LoVo (cell line): Measurements from ENCODE around the gene CSDE1.
A peak's percentile ranks its signal among the peaks of the same experiment; 100 is the strongest.

ENCODE experiments used
- DNase-seq: peaks from one replicate; pipeline ENCODE4 v3.0.0-alpha.2; 2016; ENCODE audit warnings: low spot score

CSDE1 gene

DNA sequence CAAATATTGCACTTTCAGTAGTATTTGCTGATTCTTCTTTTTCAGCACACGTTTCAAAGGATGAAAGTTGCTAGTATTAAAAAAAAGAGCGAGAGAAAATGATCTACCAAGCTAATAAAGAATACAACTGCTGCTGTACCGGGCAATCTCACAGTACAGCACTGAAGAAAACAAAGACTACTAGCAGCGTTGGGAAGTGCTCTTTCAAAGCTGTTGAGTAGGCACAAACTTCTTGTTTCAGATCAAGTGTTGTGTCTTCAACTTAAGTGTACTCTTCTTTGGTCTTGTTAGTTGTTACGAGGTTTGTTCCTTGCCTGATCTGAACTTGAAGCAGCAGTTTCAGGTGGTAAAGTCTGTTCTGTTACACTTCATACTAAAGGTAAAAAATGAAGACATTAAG is 7.9 kb downstream of the CSDE1 start:
- DNase-seq, result no peak

DNA sequence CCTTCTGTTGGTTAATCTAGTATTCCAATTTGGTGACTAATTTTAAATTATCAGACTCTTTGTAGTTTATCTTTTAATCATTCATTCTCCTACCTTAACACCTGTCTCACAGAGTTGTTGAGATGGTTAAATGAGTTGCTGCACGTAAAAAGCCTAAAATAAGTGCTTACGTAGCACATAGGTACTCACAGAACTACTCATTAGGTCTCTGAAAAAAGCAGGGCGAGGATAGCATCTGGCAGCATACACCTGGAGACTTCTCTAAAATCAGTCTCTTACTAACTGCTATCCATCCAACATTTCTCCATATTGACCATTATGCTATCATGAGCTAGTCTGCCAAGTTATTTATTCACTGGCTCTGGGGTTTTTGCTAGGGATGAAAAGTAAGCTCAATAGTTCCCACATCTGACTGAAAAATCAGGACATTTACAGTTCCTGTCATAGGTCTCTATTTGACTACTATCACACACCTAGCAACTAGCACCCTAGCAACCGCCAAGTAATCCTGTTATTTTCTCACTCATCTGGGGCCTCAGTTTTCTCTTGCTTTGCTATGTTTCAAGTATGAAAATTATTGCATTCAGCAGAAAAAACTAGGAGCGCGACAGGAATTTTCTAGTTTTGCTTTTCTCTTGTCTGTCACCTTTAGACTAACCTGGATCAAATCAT is 11.2 kb downstream of the CSDE1 start:
- DNase-seq, result no peak

DNA sequence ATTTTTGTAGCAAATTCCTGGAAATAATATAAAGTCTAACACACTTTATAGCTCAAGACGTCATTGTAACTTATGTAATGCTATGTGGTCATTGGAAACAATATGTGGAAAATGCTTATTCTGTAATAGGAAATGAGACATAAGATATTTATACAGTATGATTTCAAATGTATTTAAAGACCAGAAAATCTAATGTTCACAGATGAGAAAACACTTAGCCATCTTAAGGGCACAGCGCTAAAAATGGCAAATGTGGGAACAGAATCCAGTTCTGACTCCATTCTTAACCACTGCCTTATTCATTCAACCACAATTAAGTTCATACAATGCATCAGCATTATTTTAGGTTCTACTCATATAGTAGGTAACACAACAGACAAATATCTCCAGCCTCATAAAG is 12.5 kb downstream of the CSDE1 start:
- no peak for DNase-seq

DNA sequence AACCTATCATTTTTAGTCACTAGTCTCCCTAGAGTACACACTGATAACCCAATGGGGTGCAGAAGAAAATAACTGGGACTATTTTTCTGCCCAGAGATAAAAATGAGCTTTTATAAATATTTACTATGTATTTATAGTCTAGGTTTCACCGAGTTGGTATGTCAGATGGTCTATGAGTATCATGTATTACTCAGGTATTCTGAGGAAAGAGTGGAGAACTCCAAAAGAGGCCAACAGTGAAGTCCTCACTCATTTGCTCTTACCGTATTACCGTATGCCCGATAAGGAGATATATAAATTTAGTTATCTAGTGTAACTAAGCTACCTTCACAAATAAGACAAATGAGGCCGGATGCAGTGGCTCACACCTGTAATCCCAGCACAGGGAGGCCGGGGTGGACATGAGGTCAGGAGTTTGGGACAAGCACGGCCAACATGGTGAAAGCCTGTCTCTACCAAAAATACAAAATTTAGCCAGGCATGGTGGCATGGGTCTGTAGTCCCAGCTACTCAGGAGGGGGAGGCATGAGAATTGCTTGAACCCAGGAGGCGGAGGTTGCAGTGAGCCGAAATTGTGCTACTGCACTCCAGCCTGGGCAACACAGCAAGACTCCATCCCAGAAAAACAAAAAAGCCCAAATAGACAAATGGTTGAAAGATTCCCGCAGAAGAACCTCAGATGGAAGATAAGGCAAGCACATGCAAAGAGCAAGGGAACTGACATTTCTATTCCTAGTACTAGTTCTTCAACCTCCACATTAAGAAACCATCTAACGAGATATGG is 15.6 kb downstream of the CSDE1 start:
- DNase-seq, result no peak

DNA sequence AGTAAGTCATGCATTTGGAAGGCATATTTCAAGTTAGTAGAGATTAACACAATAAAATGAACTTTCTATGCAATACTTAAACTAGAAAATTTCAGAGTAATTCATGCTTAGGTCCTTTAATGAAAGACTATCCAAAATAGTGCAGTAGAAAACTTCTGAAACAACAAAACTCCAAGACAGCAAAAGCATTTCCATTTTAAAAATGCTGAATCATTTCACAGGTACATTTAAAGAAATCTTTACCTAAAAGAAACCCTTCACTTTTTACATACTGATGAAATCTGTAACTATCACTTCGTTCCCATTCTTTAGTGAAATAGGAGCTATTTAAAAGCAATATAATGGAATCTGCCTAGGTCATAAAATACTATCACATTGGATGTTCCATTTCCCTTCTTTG is 17.5 kb downstream of the CSDE1 start:
- DNase-seq, result no peak

DNA sequence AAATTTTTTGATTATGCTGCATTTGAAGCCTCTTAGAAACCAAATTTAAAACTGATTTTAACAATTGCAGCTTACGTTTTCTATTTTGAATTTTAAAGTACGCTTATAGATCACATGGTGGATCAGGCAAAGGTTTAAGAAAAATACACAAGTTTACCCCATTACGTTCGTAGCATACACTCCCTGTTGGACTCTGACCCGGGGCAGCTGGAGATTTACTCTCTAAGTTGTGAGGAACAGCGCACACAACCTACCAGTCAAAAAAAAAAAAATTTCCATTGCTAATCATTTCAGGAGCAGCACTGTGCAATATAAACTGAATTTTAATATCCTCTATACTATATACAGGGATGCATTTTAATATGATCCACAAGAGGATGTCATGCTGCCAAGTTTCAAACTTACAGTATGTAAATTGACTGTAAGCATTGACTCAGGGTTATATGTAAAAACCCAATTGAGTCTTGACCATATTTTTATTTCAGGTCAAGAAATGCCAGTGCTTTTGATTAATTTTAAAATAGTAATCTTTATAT is 20.4 kb downstream of the CSDE1 start:
- no peak for DNase-seq

DNA sequence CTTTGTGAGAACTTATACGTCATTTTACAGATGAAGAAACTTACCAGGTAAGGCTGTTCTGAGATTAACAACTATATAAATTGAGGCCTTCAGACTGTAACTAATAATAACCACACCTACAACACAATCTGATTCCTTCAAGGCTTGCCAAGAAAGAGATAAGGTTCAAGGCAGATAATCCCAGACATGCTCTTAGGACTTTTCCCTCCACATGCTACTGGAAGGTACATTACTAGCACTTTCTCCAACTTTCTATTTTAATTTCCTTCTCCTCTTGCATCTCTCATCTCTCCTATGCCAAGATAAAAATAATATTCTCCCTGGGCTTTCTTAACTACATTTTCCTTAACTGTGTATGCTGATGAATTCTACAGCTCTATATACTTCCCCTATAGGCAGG is 22.3 kb downstream of the CSDE1 start:
- no peak for DNase-seq

DNA sequence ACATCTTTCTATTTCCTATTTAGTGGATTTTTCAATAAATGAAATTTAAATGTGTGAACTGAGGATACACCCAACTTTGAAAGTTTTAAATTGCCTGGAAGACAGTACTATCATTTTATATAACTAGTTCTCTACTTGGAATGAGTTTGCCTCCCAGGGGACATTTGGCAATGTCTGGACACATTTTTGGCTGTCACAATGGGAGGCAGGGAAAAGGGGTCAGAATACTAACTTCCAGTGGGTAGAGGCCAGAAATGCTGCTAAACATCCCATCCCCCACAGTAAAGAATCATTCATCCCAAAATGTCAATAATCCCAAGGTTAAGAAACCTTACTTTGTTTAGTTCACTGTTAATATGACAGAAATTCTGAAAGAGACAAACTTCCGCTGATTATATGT is 28.0 kb downstream of the CSDE1 start:
- DNase-seq, result no peak

DNA sequence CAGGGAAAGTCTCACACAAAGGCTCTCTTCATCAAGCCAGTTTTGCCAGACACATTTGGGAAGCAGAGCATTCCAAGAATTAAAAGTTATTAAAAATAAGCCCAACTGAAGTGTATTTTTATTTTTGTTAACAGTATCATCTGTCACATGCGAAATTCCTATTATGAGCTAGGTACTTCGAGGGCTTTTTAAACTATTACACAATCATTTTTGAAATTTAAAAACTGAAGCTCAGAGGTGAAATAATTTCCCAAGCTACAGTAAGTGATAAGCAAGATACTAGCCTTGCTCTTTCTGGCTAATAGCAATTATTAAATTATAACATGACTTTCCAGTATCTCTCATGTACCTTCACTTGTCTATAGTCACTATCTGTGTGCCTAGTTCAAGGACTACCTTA is 29.2 kb downstream of the CSDE1 start:
- DNase-seq, result no peak

DNA sequence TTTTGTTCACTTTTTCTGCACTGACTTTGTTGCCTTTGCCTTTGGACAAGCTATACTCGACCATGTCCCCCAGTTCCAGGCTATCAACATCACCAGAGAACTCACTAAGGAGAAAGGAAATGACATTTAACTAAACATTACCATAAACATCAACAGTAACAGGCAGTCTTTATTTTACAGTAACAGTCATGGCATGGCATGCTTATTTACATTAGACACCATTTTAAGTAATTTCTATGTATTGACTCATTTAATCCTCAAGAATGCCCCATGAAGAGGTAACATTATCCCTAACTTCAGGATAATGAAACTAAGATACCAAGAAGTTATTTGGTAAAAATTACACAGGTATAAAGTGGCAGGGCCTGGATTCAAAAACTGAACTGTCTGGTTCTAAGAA is 32.6 kb downstream of the CSDE1 start:
- DNase-seq, result no peak

DNA sequence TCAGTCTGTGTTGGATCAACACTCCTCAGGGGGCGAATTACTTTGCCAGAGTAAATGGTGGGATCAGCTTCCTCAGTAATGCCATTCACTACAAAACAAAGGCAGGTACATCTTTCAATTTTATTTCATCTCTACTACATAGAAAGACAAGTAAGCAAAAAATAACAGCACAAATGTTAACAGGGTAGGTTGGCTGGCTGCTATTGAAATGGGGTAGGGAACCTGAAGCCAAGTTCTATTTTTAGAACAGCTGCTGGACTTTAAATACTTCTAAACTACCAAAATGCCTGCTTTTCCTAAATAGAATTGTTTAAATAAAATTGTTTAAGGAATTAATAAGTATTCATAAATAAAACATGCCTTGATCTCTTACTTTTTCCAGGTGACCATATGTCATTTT is 33.9 kb downstream of the CSDE1 start:
- DNase-seq, result no peak

DNA sequence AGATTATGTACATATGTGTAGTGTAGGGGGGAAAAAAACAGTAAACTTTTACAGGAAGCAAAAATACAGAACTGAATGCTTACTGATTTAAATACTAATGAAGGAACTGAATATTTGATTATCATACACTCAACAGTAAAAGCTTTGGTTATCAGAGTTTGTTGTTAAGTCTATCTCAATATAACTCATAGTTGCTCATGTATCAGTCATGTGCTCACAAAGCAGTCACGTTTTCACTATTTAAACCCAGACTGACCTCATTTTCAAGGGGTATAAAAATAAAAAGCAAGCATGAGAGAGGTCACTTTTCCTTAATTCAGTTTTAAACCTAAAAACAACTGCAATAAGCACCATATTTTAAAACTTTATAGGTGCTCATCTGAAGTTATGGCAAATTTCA is 34.3 kb downstream of the CSDE1 start:
- DNase-seq, result no peak

DNA sequence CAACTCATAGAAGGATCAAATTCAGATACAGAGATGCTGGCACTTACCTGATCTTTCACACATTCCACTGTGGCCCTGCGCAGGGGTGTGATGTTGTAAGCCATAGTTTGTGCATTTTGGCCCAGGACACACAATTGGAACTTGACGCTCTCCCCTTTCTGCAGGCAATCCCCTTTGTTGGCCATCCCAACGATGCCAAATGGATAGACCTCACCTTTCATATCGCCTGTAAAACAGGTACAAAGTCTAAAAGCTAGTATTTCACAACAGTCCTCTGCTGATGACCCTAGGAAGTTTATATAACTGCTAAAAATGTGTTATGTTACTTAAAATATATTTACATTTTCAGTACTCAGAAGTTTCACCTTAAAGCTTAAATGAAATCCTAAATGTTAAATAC is 37.3 kb downstream of the CSDE1 start:
- no peak for DNase-seq

DNA sequence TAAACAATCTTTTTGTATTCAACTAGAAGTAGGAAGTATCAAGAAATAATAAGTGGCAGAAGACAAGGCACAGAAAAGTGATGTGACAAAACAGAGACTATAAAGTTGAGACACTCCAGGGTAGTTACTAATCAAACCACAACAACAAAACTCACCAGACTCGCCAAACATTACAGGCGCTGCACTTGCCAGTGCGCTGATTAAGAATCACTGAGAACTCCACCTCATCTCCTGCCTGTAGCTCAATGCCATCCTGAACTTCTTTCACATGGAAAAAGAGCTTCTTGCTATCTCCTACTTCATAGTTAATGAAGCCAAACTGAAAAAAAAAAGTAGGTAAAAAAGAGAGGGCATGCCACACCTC is 38.4 kb downstream of the CSDE1 start:
- DNase-seq, result no peak

DNA sequence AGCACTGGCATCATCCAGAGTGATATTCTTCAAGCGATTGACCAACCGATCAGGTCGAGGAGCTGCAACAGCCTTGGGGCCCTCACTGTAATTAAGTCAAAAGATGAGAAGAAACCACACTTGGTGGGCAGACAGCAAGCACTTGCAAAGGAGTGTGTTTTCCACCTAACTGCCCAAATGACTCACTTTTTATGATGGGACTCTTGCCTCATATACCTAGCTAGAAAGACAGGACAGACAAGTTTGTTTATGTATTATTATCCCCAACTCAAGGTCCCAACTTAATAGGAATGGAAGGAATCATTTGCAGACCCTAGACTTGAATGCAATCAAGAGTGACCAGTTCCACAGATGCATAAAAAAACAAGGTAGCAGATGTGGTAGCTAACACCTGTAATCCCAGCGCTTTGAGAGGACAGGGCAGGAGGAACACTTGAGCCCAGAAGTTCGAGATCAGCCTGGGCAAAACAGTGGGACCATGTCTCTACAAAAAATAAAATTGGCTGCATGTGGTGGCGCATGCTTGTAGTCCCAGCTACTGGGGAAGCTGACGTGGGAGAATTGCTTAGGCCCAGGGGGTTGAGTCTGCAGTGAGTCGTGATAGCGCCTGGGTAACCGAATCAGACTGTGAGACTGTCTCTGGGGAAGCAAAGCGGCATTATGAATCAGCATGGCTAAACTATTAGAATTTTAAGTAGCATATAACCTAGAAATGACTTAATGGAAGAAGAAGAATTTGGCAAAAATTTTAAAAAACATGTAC is 38.9 kb downstream of the CSDE1 start:
- DNase-seq, result peak; percentile 36

DNA sequence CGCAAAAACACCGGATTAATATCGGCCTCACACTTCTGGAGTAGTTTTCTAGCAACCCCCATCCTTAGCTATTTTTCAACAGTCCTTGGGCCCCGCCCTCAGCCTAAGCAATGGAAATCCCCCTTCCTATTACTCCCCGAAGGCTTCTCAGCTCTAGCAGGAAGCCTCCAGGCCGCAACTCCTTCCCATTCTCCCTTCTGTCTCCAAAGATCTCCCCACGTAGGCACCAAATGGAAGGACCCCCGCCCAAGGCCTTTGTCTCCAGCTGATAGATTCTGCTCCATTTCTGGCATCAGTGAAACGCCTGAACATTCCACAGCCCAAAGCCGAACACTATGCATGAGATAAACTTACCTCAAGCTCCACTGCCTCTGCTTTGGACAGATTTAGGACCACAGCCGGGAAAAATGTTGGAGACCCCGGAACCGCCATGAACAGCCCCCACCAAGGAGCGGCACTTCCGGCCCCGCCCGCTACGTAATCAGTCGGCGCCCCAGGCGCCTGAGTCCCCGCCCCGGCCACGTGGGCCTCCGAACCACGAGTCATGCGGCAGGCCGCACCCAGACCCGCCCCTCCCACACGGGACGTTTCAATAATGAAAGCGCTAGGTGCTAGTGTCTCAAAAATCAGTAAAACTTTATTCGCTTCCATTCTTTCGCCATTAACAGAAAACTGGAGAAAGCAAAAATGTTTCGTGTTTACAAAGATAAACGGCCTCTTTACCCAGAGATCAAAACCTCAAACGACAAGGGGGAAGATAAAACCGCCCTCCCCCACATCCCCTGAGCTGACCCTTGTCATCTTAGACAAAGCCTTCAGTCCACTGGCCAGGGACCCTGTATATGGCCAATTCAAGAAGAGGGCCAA is 41.2 kb downstream of the CSDE1 start, which contains the start of gene NRAS:
NRAS (minus strand) TSS at position 468 of the 867 bp plus-strand sequence. CDS start 611 bp downstream, outside the sequence.
- DNase-seq, result peak; percentile 90

DNA sequence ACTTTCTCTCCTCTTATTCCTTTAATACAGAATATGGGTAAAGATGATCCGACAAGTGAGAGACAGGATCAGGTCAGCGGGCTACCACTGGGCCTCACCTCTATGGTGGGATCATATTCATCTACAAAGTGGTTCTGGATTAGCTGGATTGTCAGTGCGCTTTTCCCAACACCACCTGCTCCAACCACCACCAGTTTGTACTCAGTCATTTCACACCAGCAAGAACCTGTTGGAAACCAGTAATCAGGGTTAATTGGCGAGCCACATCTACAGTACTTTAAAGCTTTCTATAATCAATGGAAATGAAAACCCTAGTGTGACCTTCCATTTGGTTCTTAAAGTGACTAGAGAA is 41.9 kb downstream of the CSDE1 start:
- no peak for DNase-seq

DNA sequence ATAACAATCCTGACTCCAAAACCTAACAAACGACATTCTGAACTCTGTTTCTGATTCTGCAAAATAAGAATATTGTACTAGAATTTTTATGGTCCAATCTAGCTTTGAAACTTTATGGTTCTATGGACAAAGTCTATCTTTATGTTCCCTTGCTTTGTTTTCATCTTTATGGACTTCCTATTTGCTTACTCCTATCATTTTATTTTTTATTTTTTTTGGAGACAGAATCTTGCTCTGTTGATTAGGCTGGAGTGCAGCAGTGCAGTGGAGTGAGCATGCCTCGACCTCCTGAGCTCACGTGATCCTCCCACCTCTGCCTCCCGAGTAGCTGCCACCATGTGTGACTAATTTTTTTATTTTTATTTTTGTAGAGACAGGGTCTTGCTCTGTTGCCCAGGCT is 44.8 kb downstream of the CSDE1 start:
- no peak for DNase-seq

DNA sequence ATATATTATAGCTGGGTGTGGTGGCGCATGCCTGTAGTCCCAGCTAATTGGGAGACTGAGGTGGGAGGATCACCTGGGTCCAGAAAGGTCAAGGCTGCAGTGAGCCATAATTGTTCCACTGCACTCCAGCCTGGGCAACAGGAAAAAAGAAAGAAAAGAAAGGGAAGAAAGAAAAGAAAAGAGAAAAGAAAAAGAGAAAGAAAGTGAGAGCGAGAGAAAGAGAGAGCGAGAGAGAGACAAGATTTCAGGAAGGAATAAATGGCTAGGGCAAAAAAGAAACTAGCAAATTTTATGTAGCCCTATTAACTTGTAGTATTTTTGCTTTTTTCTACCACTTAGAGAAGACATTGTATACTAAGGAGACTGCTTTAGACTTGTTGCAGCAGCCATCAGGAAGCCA is 47.4 kb downstream of the CSDE1 start:
- no peak for DNase-seq

DNA sequence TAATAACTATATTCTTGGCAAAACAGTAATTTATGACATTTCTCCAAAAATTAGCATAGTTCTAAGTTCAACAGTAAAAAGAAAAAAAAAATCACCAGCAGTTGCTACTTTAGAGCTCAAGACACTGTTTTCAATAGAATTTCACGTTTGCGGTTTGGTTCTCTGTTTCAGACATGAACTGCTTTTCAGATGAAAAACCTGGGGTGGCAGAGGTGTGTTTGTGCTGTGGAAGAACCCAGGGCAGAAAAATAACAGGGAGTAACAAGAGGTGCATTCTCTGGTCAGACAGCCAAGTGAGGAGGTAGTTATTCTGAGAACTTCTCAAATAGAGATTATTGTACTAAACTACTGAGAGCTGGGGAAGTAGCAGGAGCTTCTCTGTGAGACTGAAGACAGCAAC is 50.2 kb downstream of the CSDE1 start:
- DNase-seq, result no peak

DNA sequence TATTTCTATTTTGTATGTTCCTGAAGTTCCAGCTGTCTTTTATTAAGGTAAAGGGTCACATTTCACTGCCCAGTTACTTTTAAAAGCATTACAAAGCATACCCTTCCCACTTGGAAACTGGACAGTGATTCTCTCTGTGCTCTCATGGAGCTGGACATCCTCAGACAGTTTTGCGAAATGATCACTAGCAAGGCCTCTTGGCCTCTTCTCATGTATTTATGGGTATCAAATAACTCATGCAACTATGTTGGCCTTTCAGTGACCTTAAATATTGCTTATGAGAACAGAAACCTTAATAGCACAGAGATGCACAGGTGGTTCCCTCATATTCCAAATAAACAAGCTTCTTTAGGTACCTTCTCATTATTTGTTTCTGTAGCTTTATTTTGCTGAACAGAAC is 54.5 kb downstream of the CSDE1 start:
- DNase-seq, result no peak

DNA sequence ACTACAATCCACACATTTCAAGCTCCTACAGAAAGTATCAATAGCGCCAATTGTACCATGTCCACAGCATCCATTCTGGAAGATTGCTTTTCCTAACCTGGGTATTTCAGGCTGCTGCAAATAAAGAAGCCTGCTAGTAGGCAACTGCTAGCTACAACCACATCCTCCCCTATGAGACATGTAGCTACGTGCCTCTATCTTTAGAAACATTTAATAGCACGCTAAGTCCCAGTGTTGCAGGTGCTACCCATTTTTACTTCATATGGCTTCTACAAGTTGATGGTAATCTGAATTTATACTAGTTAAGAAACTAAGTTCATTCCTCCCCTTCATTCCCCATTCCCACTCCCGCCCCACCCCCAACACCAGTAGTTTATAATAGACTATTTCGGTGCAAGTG is 55.0 kb downstream of the CSDE1 start:
- no peak for DNase-seq
